GM18873 (cell line): Measurements from ENCODE around the gene HPSE2.

Source experiments
- ATAC-seq: cut with Tn5 transposase; IDR thresholded peaks from one replicate; pipeline ENCODE4 v1.9.1; 2021; ENCODE audit warnings: mild to moderate bottlenecking, moderate library complexity, moderate number of reproducible peaks; ENCODE audit not compliant: unreplicated experiment, low FRiP score

HPSE2 gene

DNA sequence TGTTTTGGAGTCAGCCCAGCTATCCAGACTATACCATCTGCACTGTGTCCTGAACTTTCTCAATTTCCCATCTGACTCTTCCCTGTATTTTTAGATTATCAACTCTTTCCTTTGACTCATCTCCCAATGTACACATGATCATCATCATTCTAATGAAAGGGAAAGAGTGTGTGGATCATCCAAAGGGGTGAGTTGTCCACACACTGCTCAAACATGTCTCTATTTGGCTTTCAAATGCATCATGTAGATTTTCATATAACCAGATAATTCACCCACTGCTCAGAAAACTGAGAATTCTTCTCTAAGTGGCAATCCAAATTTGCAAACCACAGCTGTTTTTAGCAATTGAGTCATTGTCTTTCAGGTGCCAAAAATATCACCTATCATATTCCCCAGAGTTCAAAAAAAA, 598.7 kb downstream of the HPSE2 start:
- no peak for ATAC-seq

- no peak for ATAC-seq
Measured at GRCh38 chr10:98632456-98633150, 603.0 kb downstream of the HPSE2 start.

DNA sequence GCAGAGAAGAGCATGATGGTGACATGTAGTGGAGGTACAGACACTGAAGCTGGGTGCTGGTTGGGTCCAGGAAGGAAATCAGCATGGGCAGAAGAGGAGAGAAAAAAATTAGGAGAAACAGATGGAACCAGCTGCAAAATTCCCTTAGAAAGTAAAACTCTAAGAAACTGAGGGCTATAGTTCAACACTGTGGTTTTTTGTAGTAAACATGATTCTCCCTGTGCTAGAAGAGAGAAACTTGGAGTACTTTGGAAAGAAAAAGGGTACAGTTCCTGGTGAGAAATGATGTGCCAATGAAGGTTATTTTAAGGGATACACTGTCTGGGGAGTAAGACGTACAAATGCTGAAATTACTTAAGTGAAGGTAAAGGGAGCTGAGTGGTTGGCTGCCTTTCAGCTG, 607.4 kb downstream of the HPSE2 start:
- ATAC-seq: no peak

GRCh38 chr10:98627711-98628110, 607.9 kb downstream of the HPSE2 start:
- ATAC-seq: no peak

DNA sequence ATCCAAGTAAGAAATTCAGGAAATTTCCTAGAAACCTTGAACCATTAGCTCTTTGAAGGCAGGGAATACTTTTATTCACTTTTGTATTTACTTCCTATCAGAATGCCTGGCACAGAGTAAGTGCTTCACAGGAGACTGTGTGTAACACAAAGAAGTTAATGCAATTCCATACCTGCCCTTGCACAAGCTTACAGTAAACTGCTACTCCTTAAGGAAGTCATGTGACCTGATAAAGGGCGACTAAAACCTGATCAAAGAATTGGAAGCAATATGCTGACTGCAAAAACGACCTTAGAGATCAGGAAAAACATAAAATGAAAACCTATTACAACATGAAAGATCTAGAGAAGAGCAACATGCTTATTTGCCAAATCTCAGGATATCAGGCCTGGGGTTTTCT, 610.7 kb downstream of the HPSE2 start:
- ATAC-seq: no peak

DNA sequence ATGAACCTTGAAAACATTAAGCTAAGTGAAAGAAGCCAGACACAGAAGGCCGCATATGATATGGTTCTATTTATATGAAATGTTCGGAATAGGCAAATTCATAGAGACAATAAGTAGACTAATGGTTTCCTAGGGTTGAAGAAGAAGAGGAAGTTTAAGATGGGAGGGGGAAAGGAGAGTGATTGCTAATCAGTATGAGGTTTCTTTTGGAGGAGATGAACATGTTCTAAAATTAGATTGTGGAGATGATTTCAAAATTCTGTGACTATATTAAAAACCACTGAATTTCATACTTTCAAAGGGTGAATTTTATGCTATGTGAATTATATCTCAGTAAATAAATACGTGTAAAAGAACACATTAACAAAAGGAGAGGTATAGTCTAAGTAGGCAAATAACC, 612.5 kb downstream of the HPSE2 start:
- no peak for ATAC-seq

DNA sequence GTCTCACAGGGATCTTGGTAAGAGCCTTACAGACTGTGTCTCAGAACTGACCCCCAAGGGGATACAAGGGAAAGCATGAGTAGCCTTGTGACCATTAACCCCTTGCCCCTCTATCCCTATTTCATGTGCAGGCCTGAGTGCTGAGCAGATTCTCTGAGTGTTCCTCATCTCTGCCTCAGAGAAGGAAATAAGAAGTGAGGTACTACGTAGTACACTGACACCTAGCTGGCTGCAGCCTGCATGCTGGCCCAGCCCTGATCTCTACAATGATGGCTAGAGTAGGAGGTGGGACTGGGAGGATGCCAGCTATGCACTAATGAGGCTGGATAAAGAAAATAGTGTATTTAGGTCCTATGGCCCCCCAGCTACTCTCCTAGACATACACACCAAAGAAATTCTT, 614.0 kb downstream of the HPSE2 start:
- no peak for ATAC-seq

- ATAC-seq: no peak
Measured at GRCh38 chr10:98620503-98620902, 615.1 kb downstream of the HPSE2 start.

- ATAC-seq: no peak
Measured at GRCh38 chr10:98619446-98619845, 616.2 kb downstream of the HPSE2 start.

DNA sequence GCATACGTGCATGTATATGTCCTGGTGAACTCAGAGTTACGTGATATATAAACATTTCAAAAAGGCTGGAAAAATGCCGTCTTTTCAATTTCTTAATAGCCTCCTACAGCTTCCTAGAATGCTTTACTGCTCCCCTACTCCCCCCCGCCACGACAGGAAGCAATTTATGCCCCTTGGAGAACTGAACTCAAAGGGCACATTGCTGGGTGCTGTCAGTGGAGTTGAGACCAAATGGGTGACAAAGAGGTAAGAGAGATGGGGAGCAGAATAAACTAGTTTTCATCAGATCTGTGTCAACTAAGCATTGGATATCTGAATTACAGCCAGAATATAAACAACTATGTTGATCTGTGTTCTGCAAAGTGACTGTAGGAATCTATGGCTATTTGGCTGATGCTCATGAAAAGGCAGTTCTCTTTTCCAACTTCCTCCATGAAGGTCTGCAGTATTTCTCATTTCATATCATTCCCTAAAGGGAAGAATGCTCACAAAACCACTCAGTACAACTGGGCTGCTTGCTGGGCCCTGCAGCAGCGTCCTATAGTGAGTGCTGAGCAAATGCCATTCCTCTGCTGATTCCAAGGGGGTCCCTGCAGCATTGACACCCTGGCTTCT, 617.6 kb downstream of the HPSE2 start:
- ATAC-seq: no peak

GRCh38 chr10:98613446-98613845, 622.2 kb downstream of the HPSE2 start:
- ATAC-seq: no peak

- no peak for ATAC-seq
Measured at GRCh38 chr10:98611436-98611835, 624.2 kb downstream of the HPSE2 start.

DNA sequence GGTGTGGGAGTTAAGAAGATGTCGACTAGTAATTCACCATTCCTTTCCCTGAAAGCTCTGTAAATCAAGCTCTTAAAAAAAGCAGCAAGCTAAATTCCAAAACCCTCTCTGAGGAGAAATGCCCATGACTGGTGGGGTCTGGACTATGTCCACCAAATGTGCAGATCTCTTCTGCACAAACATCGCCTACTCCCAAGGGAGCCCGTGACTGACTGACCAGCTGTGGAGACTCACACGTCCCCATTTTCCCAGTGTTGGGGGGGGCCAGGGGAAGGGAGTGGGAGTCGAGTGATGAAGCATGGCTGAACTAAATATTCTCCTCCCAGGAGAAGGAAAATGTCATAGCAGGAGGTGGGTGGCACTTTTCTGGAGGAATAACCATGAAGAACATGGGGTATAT, 624.8 kb downstream of the HPSE2 start:
- no peak for ATAC-seq

DNA sequence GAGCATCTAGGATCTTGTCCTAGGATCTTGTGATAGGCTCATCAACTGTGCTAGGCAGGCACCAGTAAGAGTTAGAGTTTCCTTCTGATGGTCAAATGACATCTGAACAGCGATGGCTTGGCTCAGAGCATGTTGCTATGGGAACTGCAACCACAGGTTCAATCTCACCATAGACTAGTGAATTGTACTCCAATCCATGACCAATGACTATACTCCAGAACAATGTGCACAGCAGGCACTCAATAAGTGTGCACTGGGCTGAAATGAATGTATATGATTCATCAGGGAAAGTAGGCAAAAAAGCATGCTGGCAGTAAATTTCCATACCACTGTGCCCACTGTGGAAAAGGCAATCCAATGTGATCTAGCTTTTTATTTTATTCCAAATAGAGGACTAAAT, 625.4 kb downstream of the HPSE2 start:
- ATAC-seq: no peak

DNA sequence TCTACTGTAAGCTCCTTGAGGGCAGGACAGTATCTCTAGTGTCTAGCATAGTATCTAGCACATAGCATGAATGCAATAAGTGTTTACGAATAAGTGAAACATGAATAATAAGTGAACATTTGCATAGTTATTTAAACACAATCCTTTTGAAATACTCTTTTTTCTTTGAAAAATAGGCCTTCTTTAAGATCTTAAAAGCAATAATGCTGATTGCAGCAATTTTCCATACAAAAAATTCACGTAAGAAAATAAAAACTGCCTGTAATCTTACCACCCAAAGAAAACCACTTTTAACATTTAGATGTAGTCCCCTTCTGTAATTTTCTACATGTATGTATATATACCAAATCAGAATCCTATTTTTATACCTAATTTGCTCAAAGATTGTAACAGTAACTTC, 626.4 kb downstream of the HPSE2 start:
- ATAC-seq: no peak

DNA sequence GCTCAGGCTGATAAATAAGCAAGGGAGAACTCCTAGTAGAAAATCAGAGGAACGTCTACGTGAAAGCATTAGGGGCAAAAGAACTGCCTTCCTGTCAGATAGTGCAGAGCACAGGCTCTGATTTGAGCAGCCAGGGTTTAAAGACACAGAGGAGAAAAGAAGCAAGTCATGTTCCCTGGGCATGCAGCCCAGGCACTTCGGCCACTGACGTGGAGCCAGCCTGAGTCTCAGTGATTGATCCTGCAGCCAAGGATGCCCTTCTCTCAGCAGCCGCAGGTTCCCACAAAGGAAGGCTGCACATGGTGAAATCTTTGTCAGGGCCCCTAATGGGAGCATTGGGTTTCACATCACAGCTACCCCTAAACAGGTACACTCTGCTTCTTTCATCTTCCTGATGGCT, 627.2 kb downstream of the HPSE2 start:
- no peak for ATAC-seq

GRCh38 chr10:98602224-98602623, 633.4 kb downstream of the HPSE2 start:
- ATAC-seq: no peak

GRCh38 chr10:98599032-98599610, 636.5 kb downstream of the HPSE2 start:
- ATAC-seq: no peak

DNA sequence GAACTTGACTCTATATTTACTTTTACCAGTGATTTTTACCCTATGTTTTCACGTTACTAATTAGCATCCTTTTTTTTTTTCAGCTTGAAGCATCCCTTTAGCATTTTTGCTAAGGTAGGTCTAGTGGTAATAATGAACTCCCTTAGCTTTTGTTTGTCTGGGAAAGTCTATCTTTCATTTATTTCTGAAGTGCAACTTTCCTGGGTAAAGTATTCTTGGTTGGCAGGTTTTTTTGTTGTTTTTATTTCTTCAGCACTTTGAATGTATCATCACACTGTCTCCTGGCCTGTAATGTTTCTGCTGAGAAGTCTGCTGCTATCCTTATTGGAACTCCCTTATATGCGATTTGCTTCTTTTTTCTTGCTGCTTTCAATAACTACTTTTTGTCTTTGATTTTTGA, 639.2 kb downstream of the HPSE2 start:
- ATAC-seq: no peak

DNA sequence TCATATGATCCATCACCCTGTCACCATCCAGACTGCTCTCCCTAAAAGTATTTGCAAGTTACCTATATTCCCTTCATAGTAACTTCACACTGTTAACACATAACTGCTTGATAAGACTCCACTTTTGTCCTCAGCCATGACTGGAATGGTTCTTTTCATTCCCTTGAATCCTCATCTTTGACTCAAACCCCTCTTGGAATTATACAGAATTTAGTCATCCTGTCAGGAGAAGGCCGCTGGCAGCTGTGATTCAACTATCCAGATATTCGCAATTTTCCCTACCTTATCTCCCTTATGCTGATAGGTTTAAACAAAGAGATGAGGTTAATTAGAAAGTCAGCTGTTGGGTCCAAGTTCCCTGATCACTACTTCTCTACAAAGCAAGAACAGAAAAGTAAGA, 646.0 kb downstream of the HPSE2 start:
- no peak for ATAC-seq

- ATAC-seq: no peak
Measured at GRCh38 chr10:98589007-98589406, 646.6 kb downstream of the HPSE2 start.

DNA sequence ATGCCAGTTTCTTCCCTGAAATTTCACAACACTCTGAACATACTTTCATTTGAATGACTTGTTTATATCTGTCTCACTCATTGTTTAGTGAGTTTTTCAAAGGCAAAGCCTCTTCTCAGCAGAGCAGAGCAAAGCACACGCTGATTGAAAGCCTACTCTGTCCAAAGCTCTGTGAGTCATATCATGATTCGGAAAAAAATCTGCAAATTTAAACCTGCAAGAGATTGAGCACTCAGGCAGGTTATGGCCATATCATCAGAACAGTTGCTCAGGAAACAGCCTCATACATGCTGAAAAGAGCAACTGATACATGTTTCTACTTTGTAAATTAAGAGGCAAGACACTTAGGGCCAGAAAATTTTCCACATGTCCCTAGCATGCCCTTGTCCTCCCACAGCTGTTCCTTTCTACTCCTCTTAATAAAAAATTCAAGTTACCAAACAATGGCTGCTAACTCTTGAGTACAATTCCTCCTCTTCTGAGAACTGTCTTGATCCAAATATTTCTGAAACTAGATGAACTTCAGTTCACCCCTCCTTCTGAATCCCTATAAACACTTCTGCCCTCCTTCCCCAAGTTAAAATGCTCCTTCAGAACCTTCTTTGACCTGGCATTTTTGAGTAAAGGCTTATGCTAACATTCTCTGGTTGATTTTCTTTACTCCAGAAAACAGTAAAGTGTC, 648.4 kb downstream of the HPSE2 start:
- no peak for ATAC-seq
